WTC11 (cell line): ENCODE measurements around the gene NALCN.

Experiments used
- CTCF ChIP-seq: fragments of 200-600 bp; IDR thresholded peaks from 2 replicates; pipeline ENCODE4 v1.8.0; 2022; ENCODE audit warnings: antibody characterized with exemption
- E2F4 ChIP-seq: sonication (generic); formaldehyde crosslinking; IDR thresholded peaks from 2 replicates; pipeline ENCODE4 v1.8.1; 2022; ENCODE audit warnings: low read depth, mild to moderate bottlenecking, moderate library complexity, missing genetic modification reagents, borderline replicate concordance
- GABPB1 ChIP-seq: sonication (generic); formaldehyde crosslinking; IDR thresholded peaks from 2 replicates; pipeline ENCODE4 v1.8.1; 2023; ENCODE audit warnings: mild to moderate bottlenecking, missing genetic modification reagents
- MAX ChIP-seq: sonication (generic); formaldehyde crosslinking; IDR thresholded peaks from 2 replicates; pipeline ENCODE4 v1.8.0; 2022; ENCODE audit warnings: mild to moderate bottlenecking, missing genetic modification reagents
- MYBL2 ChIP-seq: sonication (generic); formaldehyde crosslinking; IDR thresholded peaks from 2 replicates; pipeline ENCODE4 v1.8.1; 2023; ENCODE audit warnings: mild to moderate bottlenecking, moderate library complexity, missing genetic modification reagents
- USF2 ChIP-seq: sonication (generic); formaldehyde crosslinking; IDR thresholded peaks from 2 replicates; pipeline ENCODE4 v1.8.1; 2023; ENCODE audit warnings: mild to moderate bottlenecking, missing genetic modification reagents, moderate library complexity
- ZNF512 ChIP-seq: sonication (generic); formaldehyde crosslinking; IDR thresholded peaks from 2 replicates; pipeline ENCODE4 v1.8.1; 2022; ENCODE audit warnings: missing genetic modification reagents, borderline replicate concordance

GRCh38 chr13:101390461-101390860 lies 25.8 kb downstream of the NALCN start:
- TF ChIP-seq MAX (CRISPR knock-in tag) (no peak), USF2 (CRISPR knock-in tag) (no peak), E2F4 (CRISPR knock-in tag) (no peak), GABPB1 (CRISPR knock-in tag) (no peak), ZNF512 (CRISPR knock-in tag) (no peak), MYBL2 (CRISPR knock-in tag) (no peak), CTCF (no peak)
